A549 treated with Mapracorat at 1 μM for 4 hours (cell line): Measurements from ENCODE around the gene PCGF3. TPM values are rescaled to one million over a fixed set of nuclear protein-coding genes. Genes with fewer than 3 reads are reported as not detected.

Experiments used
- total RNA-seq: library from RNA; stranded (reverse); fragments of 200-300 nt; extraction: Qiagen RNA extraction; gene quantifications from 5 replicates; pipeline ENCODE4 v1.2.3, GENCODE V29; 2022

The PCGF3 gene, protein sequence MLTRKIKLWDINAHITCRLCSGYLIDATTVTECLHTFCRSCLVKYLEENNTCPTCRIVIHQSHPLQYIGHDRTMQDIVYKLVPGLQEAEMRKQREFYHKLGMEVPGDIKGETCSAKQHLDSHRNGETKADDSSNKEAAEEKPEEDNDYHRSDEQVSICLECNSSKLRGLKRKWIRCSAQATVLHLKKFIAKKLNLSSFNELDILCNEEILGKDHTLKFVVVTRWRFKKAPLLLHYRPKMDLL
- total RNA-seq, result 16.1 to 22.4 TPM (median 19.1 TPM) in 5 replicates

DNA sequence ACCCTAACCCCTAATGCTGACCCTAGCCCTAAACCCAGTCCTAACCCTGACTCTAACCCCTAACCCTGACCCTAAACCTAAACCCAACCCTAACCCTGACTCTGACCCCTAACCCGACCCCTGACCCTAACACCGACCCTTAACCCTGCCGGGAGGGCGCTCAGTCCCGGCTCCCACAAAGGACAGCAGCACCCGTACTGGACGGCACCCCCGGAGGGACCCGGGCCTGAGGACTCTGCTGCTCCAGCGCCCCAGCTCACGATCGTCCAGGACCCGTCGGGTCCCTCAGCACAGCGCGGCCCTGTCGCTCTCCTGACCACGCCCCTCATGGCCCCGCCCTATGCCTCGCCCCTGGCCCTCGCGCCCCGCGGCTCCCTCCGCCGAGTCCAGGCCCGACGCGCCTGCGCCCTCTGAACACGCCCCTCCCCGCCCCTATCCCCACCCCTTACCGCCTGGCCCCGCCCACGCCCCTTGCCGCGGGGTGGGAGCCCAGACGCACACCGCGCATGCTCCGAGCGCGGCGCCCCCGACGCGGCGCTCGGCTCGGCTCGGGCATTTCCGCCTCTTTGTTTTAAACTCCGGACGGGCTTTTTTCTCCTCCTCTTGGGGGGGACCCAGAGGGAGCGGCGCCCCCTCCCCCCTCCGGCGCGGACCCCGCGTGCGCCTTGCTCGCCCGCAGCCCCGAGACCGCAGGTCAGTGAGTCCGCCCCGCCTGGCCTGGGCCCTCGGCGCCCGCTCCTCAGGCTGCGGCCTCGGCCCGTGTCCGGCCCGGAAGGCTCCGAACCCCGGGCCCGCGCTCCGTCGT, at the start of gene PCGF3:
PCGF3 (plus strand) TSS at position 555 of the 805 bp plus-strand sequence. CDS start 27,849 bp downstream, outside the sequence.

DNA sequence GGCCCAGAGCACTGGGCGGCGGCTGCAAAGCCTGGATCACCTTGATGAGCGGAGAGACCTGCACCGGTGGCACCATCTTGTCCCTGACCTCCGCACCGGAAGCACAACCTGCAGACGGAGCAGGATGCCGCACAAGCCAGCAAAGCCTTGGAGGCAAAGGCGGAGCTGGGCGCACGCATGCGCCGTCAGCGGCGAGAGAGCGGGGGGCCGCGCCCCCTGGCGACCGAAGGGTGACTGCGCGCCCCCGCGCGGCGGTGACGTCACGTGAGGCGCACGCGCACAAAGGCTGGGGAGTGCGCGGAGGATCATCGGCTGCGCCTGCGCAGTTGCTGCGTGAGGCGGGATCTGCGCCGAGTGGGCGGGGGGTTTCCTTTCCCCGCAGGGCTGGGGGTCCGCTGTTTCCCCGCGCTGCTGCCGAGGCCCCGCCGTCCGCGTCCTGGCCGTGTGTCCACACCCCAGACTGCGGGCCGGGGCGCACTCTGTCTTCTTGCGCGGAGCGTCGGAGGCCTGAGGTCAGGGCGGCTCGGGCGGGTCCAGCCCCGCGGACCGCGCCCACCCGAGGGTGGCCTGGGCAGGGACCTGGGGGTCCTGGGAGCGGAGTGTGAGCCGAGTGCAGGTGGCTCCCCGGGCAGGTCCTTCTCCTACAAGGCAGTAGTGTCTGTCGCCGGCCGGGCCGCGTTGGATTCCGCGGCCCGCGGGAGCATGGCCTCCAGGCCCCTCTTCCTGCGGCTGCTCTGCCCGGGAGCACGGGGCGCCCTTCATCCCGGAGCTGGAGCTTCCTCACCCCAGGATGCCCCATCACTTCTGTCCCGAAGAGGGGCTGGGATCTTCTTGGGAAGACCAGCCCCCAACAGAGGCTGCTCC, 31.2 kb upstream of the PCGF3 start, which contains the start of the genes ATP5ME and MYL5:
ATP5ME (minus strand) TSS at position 105 of the 864 bp plus-strand sequence; CDS start at position 76, 29 bp downstream.
MYL5 (plus strand) TSS at position 371 of the 864 bp plus-strand sequence. CDS start 3,485 bp downstream, outside the sequence.

DNA sequence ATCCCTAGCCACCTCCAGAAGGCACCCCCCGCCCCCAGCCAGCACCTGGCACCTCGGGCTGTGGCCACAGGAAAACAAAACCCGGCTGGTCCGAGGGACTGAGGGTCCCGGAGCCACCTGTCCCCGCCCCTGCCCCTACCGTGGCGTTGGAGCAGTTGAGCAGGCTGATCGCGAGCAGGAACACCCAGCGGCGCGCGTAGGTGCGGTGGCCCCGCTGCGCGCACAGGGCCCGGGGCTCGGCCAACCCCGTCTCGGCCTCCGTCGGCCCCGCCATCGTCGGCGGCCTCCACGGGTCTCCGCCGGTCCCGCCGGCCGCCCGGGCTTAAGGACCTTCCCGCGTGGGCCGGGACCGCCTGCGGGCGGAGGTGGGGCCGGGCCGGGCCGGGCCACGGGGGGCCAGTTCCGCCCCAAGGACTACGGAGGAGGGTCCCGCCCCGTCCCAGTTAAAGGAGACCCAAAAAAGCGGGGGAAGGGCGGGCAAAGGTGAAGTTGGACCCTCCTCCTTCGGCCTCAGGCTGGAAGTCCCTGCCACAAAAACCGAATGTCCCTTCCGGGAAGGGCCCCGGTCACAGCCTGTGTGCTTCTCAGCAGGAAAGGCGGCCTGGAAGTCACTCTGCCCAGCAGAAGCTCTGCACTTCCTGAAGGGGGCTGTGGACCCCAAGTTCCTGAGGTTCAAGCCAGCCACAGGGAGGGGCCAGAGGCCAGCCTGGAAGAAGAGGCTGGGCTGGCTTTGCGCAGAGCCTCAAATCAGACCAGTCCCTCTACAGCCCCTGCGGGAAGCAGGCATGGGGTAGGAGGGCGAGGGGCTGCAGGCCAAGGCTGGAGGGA, 16.6 kb upstream of the PCGF3 start, which contains the start of gene SLC49A3:
SLC49A3 (minus strand) TSS at position 298 of the 828 bp plus-strand sequence; CDS start at position 274, 24 bp downstream.

Other genes starting within 250 kb of the PCGF3 start
- 11.0 to 16.2 TPM (median 13.1 TPM) in 5 replicates for gene ZNF721, start 206.7 kb upstream of the PCGF3 start, total RNA-seq
- 20.6 to 26.9 TPM (median 26.6 TPM) in 5 replicates for gene PIGG, start 206.6 kb upstream of the PCGF3 start, total RNA-seq
- gene TMEM271, start 129.5 kb upstream of the PCGF3 start, total RNA-seq, result not detected in 5 replicates
- gene PDE6B, start 80.3 kb upstream of the PCGF3 start, total RNA-seq, result 0.22 TPM in 1 of 5 replicates, not detected in the others
- gene ATP5ME, start 31.6 kb upstream of the PCGF3 start, total RNA-seq, result 366 to 467 TPM (median 379 TPM) in 5 replicates
- 8.9 to 15.1 TPM (median 12.3 TPM) in 5 replicates for gene MYL5, start 31.3 kb upstream of the PCGF3 start, total RNA-seq
- gene SLC49A3, start 16.7 kb upstream of the PCGF3 start, total RNA-seq, result 0.07 to 0.31 TPM (median 0.20 TPM) in 5 replicates
- 0.28 to 0.79 TPM (median 0.64 TPM) in 5 replicates for gene CPLX1, start 120.3 kb downstream of the PCGF3 start, total RNA-seq
- 30.3 to 54.2 TPM (median 51.0 TPM) in 5 replicates for gene GAK, start 226.5 kb downstream of the PCGF3 start, total RNA-seq
- 6.0 to 9.8 TPM (median 9.0 TPM) in 5 replicates for gene TMEM175, start 226.6 kb downstream of the PCGF3 start, total RNA-seq